MM.1S (cell line): ENCODE measurements around the gene CHCHD10.

ENCODE experiments used
- CTCF ChIP-seq: fragments of 300-600 bp; sonication (generic); IDR thresholded peaks from 2 replicates; pipeline ENCODE4 v1.5.1; 2016; ENCODE audit warnings: antibody characterized with exemption, low read length, mixed read lengths
- EZH2 ChIP-seq: fragments of 300-600 bp; sonication (generic); optimal IDR thresholded peaks from 2 replicates; pipeline ENCODE3; 2017; ENCODE audit warnings: low read depth, mild to moderate bottlenecking, antibody characterized with exemption, low read length, mixed read lengths

GRCh38 chr22:23786752-23787599 is 19.2 kb upstream of the CHCHD10 start, which contains the start of gene SMARCB1:
- no peak for TF ChIP-seq CTCF
- TF ChIP-seq EZH2 = no peak
